IMR-90 (cell line): ENCODE results near the gene FCN1. TPM values are rescaled to one million over a fixed set of nuclear protein-coding genes. Genes with fewer than 3 reads are reported as not detected.

Source experiments
- ATAC-seq: fragments of 200-7000 bp; cut with Tn5 transposase; 2 replicates; pipeline ENCODE4 v1.9.1; 2020; ENCODE audit warnings: low read depth, mild to moderate bottlenecking, moderate library complexity
- BruUV-seq: library from RNA; stranded (reverse); fragments of 400-500 nt; replicated peaks from 2 replicates; lab custom pipeline; 2021; lab: Mats Ljungman, UMichigan
- CTCF ChIA-PET: fragments of 300-600 bp; formaldehyde crosslinking; extraction: SDS; loops from one replicate; lab custom pipeline; 2021; ENCODE audit warnings: antibody characterized with exemption; lab: Yijun Ruan, JAX
- POLR2A ChIA-PET: fragments of 300-600 bp; sonication (Branson Sonifier 250); formaldehyde crosslinking; loops from one replicate; lab custom pipeline; 2022; ENCODE audit warnings: antibody characterized with exemption; ENCODE audit not compliant: unreplicated experiment; lab: Charles Lee
- DNase-seq: peaks from one replicate; pipeline ENCODE4 v3.0.0; 2013
- H2AFZ ChIP-seq: replicated peaks from 2 replicates; pipeline ENCODE3; 2013; ENCODE audit warnings: low read length, mild to moderate bottlenecking; ENCODE audit not compliant: poor library complexity
- H2AK5ac ChIP-seq: 2 replicates; pipeline ENCODE4 v1.6.1; 2013; ENCODE audit warnings: low read depth, low read length, inconsistent platforms
- H2AK9ac ChIP-seq: replicated peaks from 2 replicates; pipeline ENCODE3; 2013; ENCODE audit warnings: mild to moderate bottlenecking, low read depth, low read length, moderate library complexity; ENCODE audit not compliant: poor library complexity
- H2BK120ac ChIP-seq: 2 replicates; pipeline ENCODE4 v1.6.1; 2013; ENCODE audit warnings: low read depth, low read length, inconsistent platforms
- H2BK15ac ChIP-seq: 3 replicates; pipeline ENCODE4 v1.6.1; 2013; ENCODE audit warnings: low read depth, low read length, inconsistent platforms
- H2BK20ac ChIP-seq: 2 replicates; pipeline ENCODE4 v1.6.1; 2013; ENCODE audit warnings: low read depth, mild to moderate bottlenecking, inconsistent platforms, low read length, moderate library complexity
- H2BK5ac ChIP-seq: 2 replicates; pipeline ENCODE4 v1.6.1; 2013; ENCODE audit warnings: mild to moderate bottlenecking, low read depth, low read length, inconsistent platforms; ENCODE audit not compliant: poor library complexity, severe bottlenecking
- H3K14ac ChIP-seq: replicated peaks from 2 replicates; pipeline ENCODE4 v1.6.1; 2013; ENCODE audit warnings: low read depth, low read length, inconsistent platforms
- H3K18ac ChIP-seq: 2 replicates; pipeline ENCODE4 v1.6.1; 2013; ENCODE audit warnings: low read depth, low read length, control low read depth
- H3K23ac ChIP-seq: 2 replicates; pipeline ENCODE4 v1.6.1; 2013; ENCODE audit warnings: low read depth, low read length, inconsistent platforms
- H3K27ac ChIP-seq: 2 replicates; pipeline ENCODE4 v1.5.1; 2013; ENCODE audit warnings: mild to moderate bottlenecking, control low read depth, low read length; ENCODE audit not compliant: insufficient read depth
- H3K27me3 ChIP-seq: 2 replicates; pipeline ENCODE4 v1.6.1; 2013; ENCODE audit warnings: low read length; ENCODE audit not compliant: control insufficient read depth, insufficient read depth
- H3K36me3 ChIP-seq: 2 replicates; pipeline ENCODE4 v1.6.1; 2013; ENCODE audit warnings: low read length, mixed read lengths; ENCODE audit not compliant: control insufficient read depth, insufficient read depth
- H3K4ac ChIP-seq: 2 replicates; pipeline ENCODE4 v1.6.1; 2013; ENCODE audit warnings: low read depth, low read length, inconsistent platforms
- H3K4me1 ChIP-seq: 2 replicates; pipeline ENCODE4 v1.6.1; 2013; ENCODE audit warnings: low read length, mixed read lengths; ENCODE audit not compliant: control insufficient read depth, insufficient read depth
- H3K4me2 ChIP-seq: 2 replicates; pipeline ENCODE4 v1.6.1; 2013; ENCODE audit warnings: low read depth, mild to moderate bottlenecking, control low read depth, low read length, moderate library complexity
- H3K4me3 ChIP-seq: 2 replicates; pipeline ENCODE4 v1.5.1; 2013; ENCODE audit warnings: low read depth, mild to moderate bottlenecking, control low read depth, low read length, moderate library complexity; ENCODE audit not compliant: insufficient read depth
- H3K56ac ChIP-seq: 2 replicates; pipeline ENCODE4 v1.6.1; 2013; ENCODE audit warnings: low read length, inconsistent platforms; ENCODE audit not compliant: insufficient read depth; ENCODE audit errors: extremely low read depth
- H3K79me1 ChIP-seq, 2 experiments: 2 replicates each; pipeline ENCODE4 v1.6.1; 2013; ENCODE audit warnings: low read length in 2 of 2, inconsistent platforms in 1 of 2, low read depth in 1 of 2
- H3K9ac ChIP-seq: 2 replicates; pipeline ENCODE4 v1.6.1; 2013; ENCODE audit warnings: low read depth, low read length, control low read depth
- H3K9me1 ChIP-seq: 2 replicates; pipeline ENCODE4 v1.6.1; 2013; ENCODE audit warnings: low read length, inconsistent platforms; ENCODE audit not compliant: insufficient read depth
- H3K9me3 ChIP-seq: 2 replicates; pipeline ENCODE4 v1.6.1; 2013; ENCODE audit warnings: low read length; ENCODE audit not compliant: control insufficient read depth, insufficient read depth
- H4K20me1 ChIP-seq: 2 replicates; pipeline ENCODE4 v1.6.1; 2013; ENCODE audit warnings: low read length, inconsistent platforms; ENCODE audit not compliant: insufficient read depth
- H4K5ac ChIP-seq: 2 replicates; pipeline ENCODE4 v1.6.1; 2013; ENCODE audit warnings: mild to moderate bottlenecking, low read depth, low read length, control low read depth
- H4K8ac ChIP-seq, 2 experiments: 2 replicates each; pipeline ENCODE4 v1.6.1; 2013; ENCODE audit warnings: low read depth in 2 of 2, low read length in 2 of 2, control low read depth in 1 of 2, inconsistent platforms in 1 of 2
- H4K91ac ChIP-seq: 2 replicates; pipeline ENCODE4 v1.6.1; 2013; ENCODE audit warnings: low read depth, low read length, inconsistent platforms; ENCODE audit not compliant: insufficient read depth
- CEBPB ChIP-seq: IDR thresholded peaks from 2 replicates; pipeline ENCODE4 v1.6.1; 2012; ENCODE audit warnings: low read depth, low read length, improper control_type of control experiment
- CHD1 ChIP-seq: IDR thresholded peaks from 2 replicates; pipeline ENCODE4 v1.6.1; 2012; ENCODE audit warnings: low read depth, low read length, improper control_type of control experiment
- FOS ChIP-seq: fragments of 150-350 bp; IDR thresholded peaks from 2 replicates; pipeline ENCODE4 v1.6.1; 2016; ENCODE audit warnings: low read depth, low read length
- MAFK ChIP-seq: IDR thresholded peaks from 2 replicates; pipeline ENCODE4 v1.6.1; 2012; ENCODE audit warnings: low read depth, low read length, improper control_type of control experiment
- NFE2L2 ChIP-seq: fragments of 150-350 bp; IDR thresholded peaks from 2 replicates; pipeline ENCODE4 v1.6.1; 2016; ENCODE audit warnings: low read depth, mild to moderate bottlenecking, low read length
- POLR2A ChIP-seq: IDR thresholded peaks from 2 replicates; pipeline ENCODE4 v1.6.1; 2012; ENCODE audit warnings: mild to moderate bottlenecking, low read depth, low read length
- RAD21 ChIP-seq: IDR thresholded peaks from 2 replicates; pipeline ENCODE4 v1.6.1; 2012; ENCODE audit warnings: low read length, improper control_type of control experiment
- RCOR1 ChIP-seq: IDR thresholded peaks from 2 replicates; pipeline ENCODE4 v1.6.1; 2012; ENCODE audit warnings: mild to moderate bottlenecking, low read length, improper control_type of control experiment; ENCODE audit not compliant: insufficient replicate concordance
- SMC3 ChIP-seq: fragments of 150-350 bp; IDR thresholded peaks from 2 replicates; pipeline ENCODE4 v1.6.1; 2016; ENCODE audit warnings: low read depth, mild to moderate bottlenecking, antibody characterized with exemption, low read length, moderate library complexity
- WGBS, 2 experiments: methylation state at CpG; one replicate each; pipeline versions ENCODE4 v1.1.5 to v1.1.7; 2013; ENCODE audit warnings: missing lambda C conversion rate in 2 of 2; ENCODE audit not compliant: insufficient read length in 1 of 2; ENCODE audit errors: extremely low coverage in 2 of 2; 5-methylcytosine and 5-hydroxymethylcytosine counted together
- dilution Hi-C: fragments of 300-500 bp; cut with HindIII; formaldehyde crosslinking; loops from one replicate; pipeline ENCODE4 v1.14.3; 2018; ENCODE audit warnings: low sequenced_read_pairs; ENCODE audit not compliant: unreplicated experiment
- in situ Hi-C: fragments of 300-500 bp; cut with MboI; formaldehyde crosslinking; loops from 3 replicates; pipeline ENCODE4 v1.14.3; 2019; ENCODE audit warnings: low sequenced_read_pairs, inconsistent platforms, mixed read lengths
- intact Hi-C: fragments of 100-400 bp; cut with micrococcal nuclease; formaldehyde crosslinking; loops from 2 replicates; pipeline ENCODE4 v1.10.0; 2022
- polyA plus RNA-seq, 3 experiments: library from polyadenylated mRNA; depleted of rRNA; stranded (reverse); fragments of >200 nt; gene quantifications; 2 replicates each; pipeline ENCODE4 v1.2.3, GENCODE V29; 2012; ENCODE audit warnings: low replicate concordance in 1 of 3
- total RNA-seq: library from RNA; depleted of rRNA; stranded (reverse); fragments of >200 nt; gene quantifications from 2 replicates; pipeline ENCODE4 v1.2.3, GENCODE V29; 2012
- TF ChIP-seq, protein P1 (sequence below): fragments of 150-350 bp; IDR thresholded peaks from 2 replicates; pipeline ENCODE4 v1.6.1; 2017; ENCODE audit warnings: mild to moderate bottlenecking, antibody characterized with exemption, low read length, low read depth

The FCN1 gene
- total and polyA plus RNA-seq, 2 of the 4 experiments (the other 2 are of a cell fraction) = not detected

DNA sequence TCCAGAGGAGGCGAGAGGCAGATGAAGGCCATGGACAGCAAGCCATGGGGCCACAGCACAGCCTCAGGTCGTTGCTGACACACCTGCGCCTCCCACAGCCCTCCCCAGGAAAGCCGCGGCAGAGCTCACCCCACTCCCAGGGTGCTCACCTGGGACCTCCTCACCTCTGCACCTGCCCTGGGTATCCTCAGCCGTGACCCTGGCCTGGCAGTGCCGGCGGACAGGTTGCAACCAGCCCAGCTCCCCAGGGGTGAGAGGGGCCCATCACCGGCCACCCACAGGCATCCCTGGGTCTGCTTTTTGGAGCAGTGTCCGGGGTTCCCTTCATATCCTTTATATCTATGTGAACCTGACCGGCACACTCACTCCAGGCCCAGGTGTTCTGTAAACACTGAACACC, 30.4 kb upstream of the FCN1 start:
- no peak overlapping the region for H2BK5ac ChIP-seq
- H3K9me3 ChIP-seq = no peaks in the 10 kb centered on the region
- no peak overlapping the region for H3K23ac ChIP-seq
- H2BK20ac ChIP-seq = no peak overlapping the region
- no peak overlapping the region for H3K56ac ChIP-seq
- no peak overlapping the region for H3K14ac ChIP-seq
- no peak overlapping the region for H3K4me2 ChIP-seq
- H2AFZ ChIP-seq = no peak overlapping the region
- H3K18ac ChIP-seq = no peak overlapping the region
- no peaks in the 10 kb centered on the region for H3K36me3 ChIP-seq
- no peak overlapping the region for H2BK120ac ChIP-seq
- H3K27me3 ChIP-seq = peaks cover 22% of the 10 kb centered on the region; the same call in 1 of the 2 replicates
- H3K9me1 ChIP-seq = no peaks in the 10 kb centered on the region; the same call in 1 of the 2 replicates
- H3K4me1 ChIP-seq = no peaks in the 10 kb centered on the region
- H4K5ac ChIP-seq = no peak overlapping the region
- dilution Hi-C loops = no loop called here
- H3K9ac ChIP-seq = no peak overlapping the region
- H4K91ac ChIP-seq = no peak overlapping the region
- BruUV-seq = no TSS peak
- no peak overlapping the region for H4K8ac ChIP-seq
- no peak overlapping the region for H2AK9ac ChIP-seq
- no peaks in the 10 kb centered on the region for H4K20me1 ChIP-seq
- no peak overlapping the region for H3K27ac ChIP-seq
- H3K4ac ChIP-seq = no peak overlapping the region
- H3K4me3 ChIP-seq = no peak overlapping the region
- TF ChIP-seq FOS (no peak), RAD21 (no peak), SMC3 (no peak), RCOR1 (no peak), POLR2A (no peak), MAFK (no peak), NFE2L2 (no peak), CEBPB (no peak), CHD1 (no peak)
- TF ChIP-seq, protein P1, sequence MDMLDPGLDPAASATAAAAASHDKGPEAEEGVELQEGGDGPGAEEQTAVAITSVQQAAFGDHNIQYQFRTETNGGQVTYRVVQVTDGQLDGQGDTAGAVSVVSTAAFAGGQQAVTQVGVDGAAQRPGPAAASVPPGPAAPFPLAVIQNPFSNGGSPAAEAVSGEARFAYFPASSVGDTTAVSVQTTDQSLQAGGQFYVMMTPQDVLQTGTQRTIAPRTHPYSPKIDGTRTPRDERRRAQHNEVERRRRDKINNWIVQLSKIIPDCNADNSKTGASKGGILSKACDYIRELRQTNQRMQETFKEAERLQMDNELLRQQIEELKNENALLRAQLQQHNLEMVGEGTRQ = no peak
- H2AK5ac ChIP-seq = no peak overlapping the region
- no peak for ATAC-seq
- POLR2A ChIA-PET = no interaction called here
- no peak for DNase-seq
- no peak overlapping the region for H2BK15ac ChIP-seq
- H3K79me1 ChIP-seq = no peaks in the 10 kb centered on the region
- CTCF ChIA-PET = no interaction called here
- intact Hi-C loops = no loop called here
- 60% methylated on average over 2 of the region's 11 CpGs; no CpG with 5 or more reads in 1 of the 2 experiments for WGBS, 2 experiments
- in situ Hi-C loops = no loop called here
